Mesendoderm (in vitro differentiated cells): ENCODE measurements around the gene THSD4.
A peak's percentile ranks its signal among the peaks of the same experiment; 100 is the strongest.

Experiments
- DNase-seq: peaks from one replicate; pipeline ENCODE4 v3.0.0; 2013
- H2AK5ac ChIP-seq: 2 replicates; pipeline ENCODE4 v1.6.1; 2013; ENCODE audit warnings: low read length, inconsistent platforms
- H2BK120ac ChIP-seq: 2 replicates; pipeline ENCODE4 v1.6.1; 2013; ENCODE audit warnings: low read depth, mild to moderate bottlenecking, low read length, moderate library complexity, mixed read lengths
- H2BK15ac ChIP-seq: replicated peaks from 2 replicates; pipeline ENCODE4 v1.6.1; 2013; ENCODE audit warnings: low read depth, mild to moderate bottlenecking, moderate library complexity
- H2BK5ac ChIP-seq: 2 replicates; pipeline ENCODE4 v1.6.1; 2013; ENCODE audit warnings: low read length, inconsistent platforms
- H3K18ac ChIP-seq: 2 replicates; pipeline ENCODE4 v1.6.1; 2013; ENCODE audit warnings: mild to moderate bottlenecking, low read length, mixed read lengths
- H3K23ac ChIP-seq: one replicate; pipeline ENCODE4 v1.6.1; 2013; ENCODE audit warnings: low read length
- H3K27ac ChIP-seq: 2 replicates; pipeline ENCODE4 v1.5.1; 2013; ENCODE audit warnings: low read depth, mild to moderate bottlenecking, inconsistent platforms, low read length, moderate library complexity
- H3K27me3 ChIP-seq: 2 replicates; pipeline ENCODE4 v1.6.1; 2013; ENCODE audit warnings: low read length, control low read depth, mild to moderate bottlenecking, inconsistent platforms; ENCODE audit not compliant: insufficient read depth, poor library complexity
- H3K36me3 ChIP-seq: 2 replicates; pipeline ENCODE4 v1.6.1; 2013; ENCODE audit warnings: low read length, inconsistent platforms; ENCODE audit not compliant: control insufficient read depth, insufficient read depth
- H3K4ac ChIP-seq: one replicate; pipeline ENCODE4 v1.6.1; 2013; ENCODE audit warnings: low read depth, mild to moderate bottlenecking, low read length, moderate library complexity
- H3K4me1 ChIP-seq: 2 replicates; pipeline ENCODE4 v1.6.1; 2013; ENCODE audit warnings: low read depth, low read length, inconsistent platforms; ENCODE audit not compliant: control insufficient read depth
- H3K4me2 ChIP-seq: 2 replicates; pipeline ENCODE4 v1.6.1; 2013; ENCODE audit warnings: low read length
- H3K4me3 ChIP-seq: 2 replicates; pipeline ENCODE4 v1.5.1; 2013; ENCODE audit warnings: mild to moderate bottlenecking, low read length
- H3K56ac ChIP-seq: one replicate; pipeline ENCODE4 v1.6.1; 2013; ENCODE audit warnings: low read length
- H3K79me1 ChIP-seq: 2 replicates; pipeline ENCODE4 v1.6.1; 2013; ENCODE audit warnings: low read length, inconsistent platforms
- H3K79me2 ChIP-seq: 2 replicates; pipeline ENCODE4 v1.6.1; 2013; ENCODE audit warnings: mild to moderate bottlenecking, low read length; ENCODE audit not compliant: control insufficient read depth, insufficient read depth
- H3K9ac ChIP-seq: 2 replicates; pipeline ENCODE4 v1.6.1; 2013; ENCODE audit warnings: low read length, inconsistent platforms
- H4K5ac ChIP-seq: one replicate; pipeline ENCODE4 v1.6.1; 2013; ENCODE audit warnings: low read length
- H4K8ac ChIP-seq: one replicate; pipeline ENCODE4 v1.6.1; 2013; ENCODE audit warnings: low read depth, mild to moderate bottlenecking, control low read depth, low read length, moderate library complexity
- WGBS: extraction: QIAGEN DNeasy Blood & Tissue Kit; methylation state at CpG from one replicate; pipeline ENCODE4 v1.1.7; 2013; ENCODE audit warnings: low lambda C conversion rate, missing lambda C conversion rate; ENCODE audit not compliant: insufficient coverage; ENCODE audit errors: extremely low coverage; 5-methylcytosine and 5-hydroxymethylcytosine counted together

Gene THSD4

GRCh38 chr15:71626596-71627088 lies 511.4 kb downstream of the THSD4 start:
- Histone ChIP-seq H4K5ac (no peak overlapping the region), H2AK5ac (no peak overlapping the region), H3K4me1 (peaks cover 6% of the 10 kb centered on the region), H2BK120ac (no peak overlapping the region), H3K4ac (no peak overlapping the region), H3K4me2 (no peak overlapping the region), H3K56ac (no peak overlapping the region), H3K79me1 (no peaks in the 10 kb centered on the region), H2BK15ac (no peak overlapping the region), H3K4me3 (no peak overlapping the region), H3K27ac (no peak overlapping the region), H2BK5ac (no peak overlapping the region), H3K36me3 (no peaks in the 10 kb centered on the region), H3K23ac (no peak overlapping the region), H3K79me2 (no peaks in the 10 kb centered on the region), H3K18ac (no peak overlapping the region), H3K27me3 (no peaks in the 10 kb centered on the region), H3K9ac (no peak overlapping the region), H4K8ac (no peak overlapping the region)
- WGBS: no CpG with 5 or more reads among the region's 4 CpGs
- no peak for DNase-seq

DNA sequence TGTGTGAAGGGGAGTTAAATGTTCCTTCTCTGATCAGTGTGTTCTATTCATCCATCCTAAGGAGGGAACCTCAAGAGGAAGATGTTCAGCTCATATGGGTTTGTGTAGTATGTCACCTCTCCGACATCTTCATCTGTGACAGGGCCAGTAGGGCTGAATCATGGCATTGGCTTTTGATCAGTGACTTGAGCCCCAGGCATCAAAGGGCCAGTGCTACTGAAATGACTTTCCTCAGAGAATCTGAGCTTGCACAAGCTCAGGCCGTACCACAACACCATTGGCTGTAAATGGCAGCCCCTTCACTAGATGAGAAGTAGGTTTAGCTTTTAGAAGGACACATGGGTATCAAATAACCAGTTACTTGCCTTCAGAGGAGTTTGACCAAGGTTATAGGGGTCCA lies 511.9 kb downstream of the THSD4 start:
- Histone ChIP-seq H4K5ac (no peak overlapping the region), H3K56ac (no peak overlapping the region), H3K36me3 (no peaks in the 10 kb centered on the region), H3K4me1 (peaks cover 6% of the 10 kb centered on the region), H2BK5ac (no peak overlapping the region), H2BK15ac (no peak overlapping the region), H2AK5ac (no peak overlapping the region), H3K79me1 (no peaks in the 10 kb centered on the region), H3K9ac (no peak overlapping the region), H3K4ac (no peak overlapping the region), H3K4me2 (no peak overlapping the region), H3K79me2 (no peaks in the 10 kb centered on the region), H3K27me3 (no peaks in the 10 kb centered on the region), H3K4me3 (no peak overlapping the region), H2BK120ac (no peak overlapping the region), H3K18ac (no peak overlapping the region), H3K27ac (no peak overlapping the region), H4K8ac (no peak overlapping the region), H3K23ac (no peak overlapping the region)
- no peak for DNase-seq
- no CpG with 5 or more reads among the region's 2 CpGs for WGBS

GRCh38 chr15:71627604-71628003 lies 512.3 kb downstream of the THSD4 start:
- H3K4me1 ChIP-seq: peaks cover 6% of the 10 kb centered on the region
- H3K27me3 ChIP-seq: no peaks in the 10 kb centered on the region
- H3K27ac ChIP-seq: no peak overlapping the region
- H4K8ac ChIP-seq: no peak overlapping the region
- H3K36me3 ChIP-seq: no peaks in the 10 kb centered on the region
- no peaks in the 10 kb centered on the region for H3K79me1 ChIP-seq
- H3K56ac ChIP-seq: no peak overlapping the region
- WGBS: no CpG with 5 or more reads among the region's 3 CpGs
- no peak for DNase-seq
- no peak overlapping the region for H2BK15ac ChIP-seq
- H3K4me2 ChIP-seq: no peak overlapping the region
- H2BK5ac ChIP-seq: no peak overlapping the region
- H3K79me2 ChIP-seq: no peaks in the 10 kb centered on the region
- no peak overlapping the region for H3K18ac ChIP-seq
- no peak overlapping the region for H3K4ac ChIP-seq
- no peak overlapping the region for H4K5ac ChIP-seq
- H2AK5ac ChIP-seq: no peak overlapping the region
- H3K9ac ChIP-seq: no peak overlapping the region
- no peak overlapping the region for H3K23ac ChIP-seq
- H3K4me3 ChIP-seq: no peak overlapping the region
- H2BK120ac ChIP-seq: no peak overlapping the region

DNA sequence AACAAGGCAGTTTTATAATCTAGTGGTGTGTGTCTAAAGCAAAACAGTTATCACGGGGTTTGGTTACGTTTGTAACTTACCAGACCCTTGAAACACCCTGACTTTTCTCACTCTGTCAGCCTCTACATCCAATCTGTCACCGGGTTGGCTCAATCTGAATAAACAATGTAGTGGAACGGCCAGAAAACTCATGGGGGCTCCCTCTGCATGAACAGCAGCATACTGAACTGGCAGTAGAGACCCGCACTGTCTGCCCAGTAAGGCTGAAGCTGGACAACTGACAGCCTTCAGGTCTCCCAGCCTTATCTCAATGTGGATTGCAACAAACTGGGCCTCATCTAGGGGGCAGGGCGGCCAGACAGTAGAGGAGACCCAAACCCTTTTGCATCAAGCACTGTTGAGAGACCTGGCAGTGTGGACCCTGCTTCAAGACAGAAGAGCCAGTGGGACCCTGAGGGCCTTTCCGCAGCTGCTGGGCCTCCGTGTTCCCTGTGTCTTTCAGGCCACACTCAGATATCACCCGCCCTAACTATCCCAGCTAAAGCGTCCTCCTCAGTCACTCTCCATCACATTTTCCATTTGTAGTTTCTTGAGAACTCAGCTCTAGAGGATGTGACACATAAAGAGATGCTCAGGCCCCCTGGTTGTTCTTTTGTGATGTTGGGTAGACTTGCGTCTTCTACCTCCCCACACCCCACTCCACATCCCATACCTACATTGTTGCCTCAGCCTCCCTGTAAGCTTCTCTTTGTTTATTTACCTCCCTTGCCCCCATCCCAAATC lies 513.9 kb downstream of the THSD4 start:
- H3K56ac ChIP-seq: peak overlapping the region; percentile 20
- H2BK5ac ChIP-seq: no peak overlapping the region
- H3K79me2 ChIP-seq: no peaks in the 10 kb centered on the region
- H3K4me3 ChIP-seq: no peak overlapping the region
- H2AK5ac ChIP-seq: no peak overlapping the region
- H3K23ac ChIP-seq: no peak overlapping the region
- no peak overlapping the region for H2BK15ac ChIP-seq
- H3K27me3 ChIP-seq: no peaks in the 10 kb centered on the region
- H2BK120ac ChIP-seq: no peak overlapping the region
- H3K27ac ChIP-seq: no peak overlapping the region
- no peak overlapping the region for H3K9ac ChIP-seq
- no peak overlapping the region for H4K8ac ChIP-seq
- peaks cover 9% of the 10 kb centered on the region for H3K4me1 ChIP-seq
- H3K4ac ChIP-seq: no peak overlapping the region
- H3K36me3 ChIP-seq: no peaks in the 10 kb centered on the region
- no CpG with 5 or more reads among the region's 11 CpGs for WGBS
- no peaks in the 10 kb centered on the region for H3K79me1 ChIP-seq
- no peak overlapping the region for H3K4me2 ChIP-seq
- no peak overlapping the region for H4K5ac ChIP-seq
- no peak overlapping the region for H3K18ac ChIP-seq
- peak; percentile 54 for DNase-seq

- Histone ChIP-seq H3K79me2 (no peaks in the 10 kb centered on the region), H3K27me3 (no peaks in the 10 kb centered on the region), H3K4me1 (peaks cover 15% of the 10 kb centered on the region), H2BK120ac (no peak overlapping the region), H3K36me3 (no peaks in the 10 kb centered on the region), H3K23ac (no peak overlapping the region), H3K4ac (no peak overlapping the region), H2BK5ac (no peak overlapping the region), H3K18ac (no peak overlapping the region), H3K56ac (no peak overlapping the region), H2AK5ac (no peak overlapping the region), H4K8ac (no peak overlapping the region), H3K4me3 (no peak overlapping the region), H4K5ac (no peak overlapping the region), H2BK15ac (no peak overlapping the region), H3K9ac (no peak overlapping the region), H3K27ac (no peak overlapping the region), H3K79me1 (no peaks in the 10 kb centered on the region), H3K4me2 (no peak overlapping the region)
- no CpG with 5 or more reads among the region's 9 CpGs for WGBS
- no peak for DNase-seq
These were observed 514.7 kb downstream of the THSD4 start for GRCh38 chr15:71629781-71630474.
